Measurements from ENCODE around the gene ZNF496. TPM values are rescaled to one million over a fixed set of nuclear protein-coding genes. Genes with fewer than 3 reads are reported as not detected.
"Not testable (repeated sequence)": the region's sequence is repeated elsewhere in the genome, so short reads cannot be mapped to it uniquely, and the experiment has no call there.

The ZNF496 gene
- total RNA-seq, 1 donor from 2014 or later = 14.4 TPM

DNA sequence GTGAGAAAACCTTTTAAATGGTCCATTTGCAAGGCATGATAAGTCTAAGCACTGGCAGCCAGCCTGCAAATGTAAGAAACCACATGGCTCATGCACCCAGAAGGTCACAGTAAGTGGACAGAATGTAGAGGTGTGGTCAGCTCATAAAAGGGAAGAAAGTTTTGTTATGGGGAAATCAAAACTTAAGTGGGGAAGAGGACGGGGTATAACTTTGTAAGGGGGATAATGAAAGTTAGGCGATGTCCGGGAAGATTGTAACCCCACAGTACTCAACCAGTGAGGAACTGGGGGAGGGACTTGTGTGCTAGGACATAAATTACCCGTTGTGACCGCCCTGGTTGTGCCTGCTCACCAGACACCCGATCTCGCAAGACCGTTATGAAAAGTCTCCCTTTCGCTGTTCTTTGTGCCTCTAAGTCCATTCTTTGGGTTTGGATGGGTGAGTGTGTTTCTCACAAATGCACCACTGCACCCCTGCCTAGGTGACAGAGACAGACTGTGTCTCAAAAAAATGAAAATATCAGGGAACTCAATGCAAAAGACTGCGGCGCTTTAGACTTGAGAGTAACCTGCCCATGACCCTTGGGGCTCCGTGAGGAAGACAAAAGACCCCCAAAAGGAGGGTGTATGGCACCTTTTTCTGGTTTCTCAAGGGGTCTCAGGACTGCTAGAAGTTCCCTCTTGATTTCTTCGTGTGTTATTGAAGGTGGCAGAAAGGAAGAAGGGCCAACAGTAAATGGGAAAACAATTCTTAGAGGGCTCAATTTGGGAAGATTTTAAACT lies 28.6 kb upstream of the ZNF496 start:
- DNase-seq (ENCODE audit: low spot score) = no peak

DNA sequence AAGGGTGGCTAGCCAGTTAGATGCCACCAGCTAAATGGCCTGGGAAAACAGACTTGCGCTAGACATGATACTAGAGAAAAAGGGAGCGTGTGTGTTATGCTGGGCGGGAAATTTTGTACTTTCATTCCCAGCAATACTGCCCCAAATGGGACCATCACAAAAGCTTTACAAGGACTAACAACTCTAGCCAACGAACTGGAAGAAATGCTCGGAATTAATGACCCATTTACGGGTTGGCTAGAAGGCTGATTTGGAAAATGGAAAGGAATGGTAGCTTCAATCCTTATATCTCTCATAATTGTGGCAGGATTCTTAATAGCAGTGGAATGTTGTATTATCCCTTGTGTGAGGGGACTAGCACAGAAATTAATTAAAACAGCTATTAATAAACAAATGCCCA lies 27.9 kb upstream of the ZNF496 start:
- no peak for DNase-seq (ENCODE audit: low spot score)

- no peak for DNase-seq (ENCODE audit: low spot score)
Measured at GRCh38 chr1:247358920-247359319, 27.3 kb upstream of the ZNF496 start.

DNA sequence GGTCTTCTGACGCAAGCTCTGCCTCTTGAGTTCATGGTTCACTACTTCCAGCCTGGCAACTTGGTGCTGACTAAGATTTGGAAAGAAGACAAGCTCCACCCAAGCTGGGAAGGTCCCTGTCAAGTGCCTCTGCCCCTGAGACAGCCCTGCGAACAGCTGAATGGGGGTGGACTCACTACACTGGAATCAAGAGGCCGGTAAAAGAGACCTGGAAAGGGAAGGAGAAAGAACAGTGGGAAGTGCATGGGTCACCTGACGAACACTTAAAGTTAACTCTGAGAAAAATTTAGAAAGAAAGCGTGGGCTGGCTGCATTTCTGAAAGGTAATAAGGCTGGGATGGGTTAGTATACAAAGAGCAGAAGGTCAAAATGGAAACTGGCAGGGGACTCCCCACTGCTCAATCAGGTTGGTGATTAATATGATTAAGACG lies 26.1 kb upstream of the ZNF496 start:
- DNase-seq (ENCODE audit: low spot score) = no peak

DNA sequence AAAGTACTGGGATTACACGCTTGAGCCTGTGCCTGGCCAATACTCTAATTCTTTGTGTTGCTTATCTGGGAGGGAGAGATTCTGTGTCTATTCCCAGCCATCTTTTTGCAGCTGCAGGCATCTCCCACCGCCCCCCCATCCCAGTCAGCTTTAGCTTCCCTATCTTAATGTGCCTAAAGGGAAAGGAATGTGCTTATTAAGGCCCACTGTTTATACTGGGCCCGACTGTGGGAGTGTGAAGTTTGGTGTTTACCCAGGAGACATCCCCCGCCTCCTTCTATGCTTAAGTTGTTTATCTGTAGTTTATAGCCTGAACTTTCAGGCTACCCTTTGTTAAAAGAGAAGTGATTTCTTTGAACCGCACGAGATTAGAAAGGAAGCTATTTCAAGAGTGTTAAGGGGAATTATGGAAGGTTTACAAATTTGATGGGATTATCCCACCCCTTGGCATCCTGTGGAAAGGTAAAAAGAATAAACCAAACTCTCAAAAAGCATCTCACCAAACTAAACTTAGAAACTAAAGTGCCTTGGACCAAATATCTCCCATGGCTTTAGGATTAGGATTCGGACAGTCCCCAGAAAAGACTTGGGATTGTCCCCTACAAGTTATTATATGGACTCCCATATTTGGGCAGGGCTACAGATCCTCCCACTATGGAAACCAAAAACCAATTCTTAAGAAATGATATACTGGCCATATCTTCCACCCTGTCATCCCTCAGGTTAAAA lies 25.5 kb upstream of the ZNF496 start:
- DNase-seq (ENCODE audit: low spot score) = no peak

DNA sequence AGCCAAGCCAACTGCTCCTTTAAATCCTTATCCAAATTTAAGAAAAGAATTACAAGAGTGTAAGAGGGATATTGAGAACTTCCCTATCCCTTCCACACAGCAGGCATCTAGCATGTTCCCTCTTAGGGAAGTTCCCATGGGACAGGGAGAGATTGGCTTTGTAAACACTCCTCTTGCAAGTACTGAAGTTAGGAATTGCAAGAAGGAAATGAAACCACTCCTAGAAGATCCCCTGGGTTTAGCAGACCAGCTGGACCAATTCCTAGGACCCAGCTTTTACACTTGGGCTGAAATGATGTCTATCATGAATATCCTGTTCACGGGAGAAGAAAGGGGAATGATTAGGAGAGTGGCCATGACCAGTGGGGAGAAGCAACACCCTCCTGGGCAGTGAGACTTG lies 23.5 kb upstream of the ZNF496 start:
- not testable (repeated sequence) for DNase-seq (ENCODE audit: low spot score)

DNA sequence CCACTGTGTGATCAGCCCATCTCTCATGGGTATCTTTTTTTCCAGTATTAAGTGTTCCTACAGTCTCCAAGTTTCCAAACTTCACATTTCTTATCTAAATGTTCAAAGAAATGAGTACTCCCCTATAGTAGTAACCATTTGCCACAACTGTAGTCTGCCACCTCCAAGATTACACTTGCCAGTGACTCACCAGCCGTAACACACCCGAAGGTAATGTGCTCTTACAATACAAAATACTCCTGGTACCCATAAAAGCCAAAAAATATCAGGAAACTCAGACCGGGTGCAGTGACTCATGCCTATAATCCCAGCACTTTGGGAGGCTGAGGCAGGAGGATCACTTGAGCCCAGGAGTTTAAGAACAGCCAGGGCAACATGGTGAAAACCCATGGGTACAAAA lies 20.5 kb upstream of the ZNF496 start:
- no peak for DNase-seq (ENCODE audit: low spot score)

- no peak for DNase-seq (ENCODE audit: low spot score)
Measured at GRCh38 chr1:247350587-247350986, 18.9 kb upstream of the ZNF496 start.

DNA sequence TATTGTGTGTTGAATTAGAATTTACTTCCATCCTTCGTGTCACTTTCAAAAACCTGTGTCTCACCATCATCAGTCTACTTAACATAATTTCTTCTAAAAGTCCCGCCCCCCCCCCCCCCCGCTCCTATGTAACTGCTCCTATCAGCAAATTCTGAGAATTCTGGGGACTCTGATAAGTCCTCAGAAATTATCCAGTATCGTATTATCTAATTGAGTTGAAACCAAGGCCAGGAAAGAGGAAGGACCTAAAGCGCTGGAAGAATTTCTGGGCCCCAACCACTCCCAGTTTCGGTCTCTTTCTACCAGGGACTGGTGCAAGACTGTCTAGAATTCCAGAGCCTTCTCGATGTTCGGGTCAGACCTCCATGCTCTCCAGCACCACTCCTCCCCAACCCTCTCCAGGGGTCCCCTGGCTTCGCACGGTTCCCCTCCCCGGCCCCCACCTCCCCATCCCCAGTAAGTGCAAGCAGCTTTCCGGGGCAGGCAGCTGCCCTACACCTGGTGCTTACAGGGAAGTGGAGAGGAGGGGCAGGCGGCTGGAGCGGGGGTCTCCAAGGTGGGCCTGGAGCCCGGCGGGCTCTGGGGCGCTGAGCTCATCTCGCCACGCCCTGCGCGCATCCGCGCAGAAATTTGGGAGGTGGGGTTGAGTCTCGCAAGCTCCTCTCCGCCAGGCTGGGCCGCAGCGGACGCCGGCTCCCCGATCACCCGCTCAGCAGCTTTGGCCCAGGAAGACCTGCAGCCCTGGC lies 16.0 kb upstream of the ZNF496 start:
- no peak for DNase-seq (ENCODE audit: low spot score)

GRCh38 chr1:247345881-247346280 lies 14.2 kb upstream of the ZNF496 start:
- DNase-seq (ENCODE audit: low spot score) = no peak

DNA sequence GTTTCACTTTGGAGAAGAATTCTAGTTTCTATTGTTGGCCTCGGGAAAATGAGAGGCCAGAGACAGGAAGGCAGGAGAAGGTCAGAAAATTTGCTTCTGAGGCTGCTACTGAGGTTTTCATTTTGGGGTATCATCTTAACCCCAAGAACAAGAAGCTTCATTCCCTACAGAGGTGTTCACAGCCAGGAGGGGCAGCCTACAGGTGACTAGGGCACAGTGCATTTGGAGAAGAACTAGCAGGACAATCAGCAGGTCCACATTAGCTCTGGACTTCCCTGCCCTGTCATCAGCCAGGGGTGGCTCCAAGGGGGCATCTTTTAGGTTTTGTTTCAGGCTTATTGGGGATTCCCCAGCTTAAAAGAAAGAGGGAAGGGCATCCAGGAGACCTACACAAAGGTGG lies 12.1 kb upstream of the ZNF496 start:
- DNase-seq (ENCODE audit: low spot score) = no peak

DNA sequence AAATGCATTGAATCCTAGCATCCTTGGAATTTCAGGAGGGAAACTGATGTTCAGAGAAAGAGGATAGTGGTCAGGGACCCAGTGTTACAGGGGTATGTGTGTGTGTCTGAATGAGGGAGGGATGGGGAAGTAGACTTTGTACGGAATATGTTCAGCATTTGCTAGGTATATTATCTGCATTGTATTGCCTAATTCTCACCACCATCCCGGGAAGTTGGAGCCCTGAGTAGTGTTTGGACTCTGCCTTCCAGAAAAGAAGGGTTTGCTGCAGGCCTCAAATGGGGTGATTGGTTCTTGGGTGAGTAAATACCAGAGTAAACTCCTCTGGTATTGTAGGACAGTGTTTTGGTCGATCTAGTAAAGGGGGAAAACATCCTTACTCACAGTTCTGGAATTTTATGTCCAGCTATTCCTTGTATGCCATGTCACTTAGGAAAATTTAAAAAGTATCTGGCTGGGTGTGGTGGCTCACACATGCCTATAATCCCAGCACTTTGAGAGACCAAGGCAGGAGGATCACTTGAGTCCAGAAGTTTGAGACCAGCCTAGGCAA lies 7.1 kb upstream of the ZNF496 start:
- no peak for DNase-seq (ENCODE audit: low spot score)

GRCh38 chr1:247337961-247338360 lies 6.3 kb upstream of the ZNF496 start:
- no peak for DNase-seq (ENCODE audit: low spot score)

- no peak for DNase-seq (ENCODE audit: low spot score)
Measured at GRCh38 chr1:247337250-247337746, 5.6 kb upstream of the ZNF496 start.

DNA sequence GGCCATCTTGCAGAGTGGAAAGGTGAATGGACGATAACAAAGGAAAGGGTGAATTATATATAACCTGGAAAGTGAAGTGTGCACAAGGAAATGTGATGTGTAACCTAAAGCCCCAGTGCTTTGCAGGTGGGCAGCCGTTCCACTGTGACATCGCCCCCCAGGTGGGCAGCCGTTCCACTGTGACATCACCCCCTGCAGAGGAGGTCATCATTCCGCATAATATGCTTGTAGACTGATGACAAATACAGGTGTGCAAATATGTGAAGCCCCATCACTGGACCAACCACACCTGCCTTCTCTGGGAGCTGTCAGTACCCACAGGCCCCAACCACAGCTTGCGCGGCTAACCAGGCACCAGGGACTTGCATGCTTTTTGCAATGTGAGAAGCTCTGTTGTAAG lies 4.7 kb upstream of the ZNF496 start:
- no peak for DNase-seq (ENCODE audit: low spot score)

GRCh38 chr1:247335882-247336281 lies 4.2 kb upstream of the ZNF496 start:
- DNase-seq (ENCODE audit: low spot score) = no peak

- DNase-seq (ENCODE audit: low spot score) = no peak
Measured at GRCh38 chr1:247334378-247335133, 2.9 kb upstream of the ZNF496 start.

DNA sequence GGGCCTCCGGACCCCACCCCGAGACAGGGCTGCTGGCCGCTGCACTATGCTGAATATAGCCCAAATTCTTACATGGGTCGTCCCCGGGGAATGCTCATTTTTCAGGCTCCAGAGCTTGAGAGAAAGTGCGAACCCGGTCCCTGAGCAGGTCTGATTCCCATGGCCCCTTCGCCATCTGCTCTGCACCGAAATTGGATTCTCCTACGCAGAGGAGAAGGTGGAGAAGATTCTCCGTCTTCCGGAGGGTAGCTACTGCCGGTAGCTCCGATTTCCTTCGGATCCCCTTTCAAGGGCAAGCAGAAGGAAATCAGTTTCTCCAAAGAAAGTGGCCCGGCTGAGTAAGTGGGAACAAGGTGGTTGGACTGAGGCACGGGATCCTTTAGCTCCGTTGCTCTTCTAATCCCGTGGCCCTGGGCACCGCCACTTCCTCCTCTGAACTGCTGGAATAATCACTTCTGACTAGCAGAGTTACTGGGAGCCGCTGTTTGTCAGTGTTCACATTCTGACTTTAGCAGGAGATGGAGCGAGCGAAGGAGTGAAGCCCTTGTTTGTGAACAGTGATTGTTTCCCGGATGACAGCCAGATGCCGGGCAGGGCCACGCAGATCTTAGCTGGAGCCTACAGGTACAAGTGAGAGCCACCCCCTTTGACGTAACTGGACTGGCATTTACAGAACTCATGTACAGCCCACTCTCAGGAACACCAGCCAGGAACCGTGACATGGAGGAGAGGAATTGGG lies 1.1 kb upstream of the ZNF496 start:
- no peak for DNase-seq (ENCODE audit: low spot score)

GRCh38 chr1:247332215-247332622 lies 552 bp upstream of the ZNF496 start:
- no peak for DNase-seq (ENCODE audit: low spot score)

GRCh38 chr1:247331172-247331524 lies 519 bp downstream of the ZNF496 start:
- peak; percentile 92 for DNase-seq (ENCODE audit: low spot score)

Data from mesenteric fat pad (tissue), 1 donor.